K562 (cell line): ENCODE measurements around the gene CENPP. TPM values are rescaled to one million over a fixed set of nuclear protein-coding genes. Genes with fewer than 3 reads are reported as not detected.

Experiments used
- ATAC-seq: fragments of 200-7000 bp; cut with Tn5 transposase; 3 replicates; pipeline ENCODE4 v1.9.1; 2020; ENCODE audit warnings: moderate library complexity
- BruUV-seq: library from RNA; stranded (reverse); fragments of 400-500 nt; replicated peaks from 2 replicates; lab custom pipeline; 2021; lab: Mats Ljungman, UMichigan
- CTCF ChIA-PET: fragments of 300-600 bp; formaldehyde crosslinking; extraction: SDS; loops from one replicate; lab custom pipeline; 2021; ENCODE audit warnings: low intra/inter-chr PET ratio; lab: Yijun Ruan, JAX
- POLR2A ChIA-PET: fragments of 300-600, 350-650 bp; sonication (Branson Sonifier 250); formaldehyde crosslinking; extraction: SDS; loops from one replicate; lab custom pipeline; 2021; ENCODE audit warnings: antibody characterized with exemption, inconsistent platforms; lab: Yijun Ruan, JAX
- DNase-seq, 4 experiments: peaks; one replicate each; pipeline versions ENCODE4 v3.0.0 to v3.0.0-alpha.2; 2011 to 2018; ENCODE audit warnings: low spot score in 3 of 4, mixed read lengths in 3 of 4; ENCODE audit errors: extremely low read depth in 1 of 4
- FAIRE-seq: peaks from 2 replicates; lab custom pipeline; 2011; peaks lifted over from hg19 to GRCh38; lab: Jason Lieb, UNC
- H2AFZ ChIP-seq: 2 replicates; pipeline ENCODE4 v1.6.0; 2011; ENCODE audit warnings: low read depth, low read length, control low read depth, inconsistent platforms
- H3K27ac ChIP-seq: fragments of 200-600 bp; 3 replicates; pipeline ENCODE4 v1.8.0; 2011; ENCODE audit warnings: low read depth, mild to moderate bottlenecking, control low read depth, inconsistent platforms, low read length, moderate library complexity, mixed read lengths; ENCODE audit errors: extremely low read depth
- H3K27me3 ChIP-seq, 2 experiments: fragments of 300-600 bp in 1 of 2; 2 replicates in 1 of 2; 3 replicates in 1 of 2; pipeline versions ENCODE4 v1.6.0 to v1.8.0; 2011; ENCODE audit warnings: inconsistent platforms in 2 of 2, low read length in 2 of 2, mild to moderate bottlenecking in 1 of 2, mixed read lengths in 1 of 2, moderate library complexity in 1 of 2; ENCODE audit not compliant: control insufficient read depth in 2 of 2, insufficient read depth in 2 of 2
- H3K36me3 ChIP-seq: fragments of 300-600 bp; 3 replicates; pipeline ENCODE4 v1.8.0; 2011; ENCODE audit warnings: mild to moderate bottlenecking, low read length, inconsistent platforms; ENCODE audit not compliant: control insufficient read depth, insufficient read depth
- H3K4me1 ChIP-seq, 2 experiments: fragments of 200-600 bp in 1 of 2; replicated peaks in 1 of 2; 2 replicates in 1 of 2; 3 replicates in 1 of 2; pipeline versions ENCODE4 v1.5.1 to v1.8.0; 2011; ENCODE audit warnings: inconsistent platforms in 2 of 2, low read length in 2 of 2, mild to moderate bottlenecking in 1 of 2, mixed read lengths in 1 of 2, moderate library complexity in 1 of 2; ENCODE audit not compliant: control insufficient read depth in 2 of 2, insufficient read depth in 2 of 2
- H3K4me2 ChIP-seq: 2 replicates; pipeline ENCODE4 v1.6.1; 2011; ENCODE audit warnings: low read length, control low read depth, inconsistent platforms, mixed read lengths; ENCODE audit not compliant: insufficient read depth
- H3K4me3 ChIP-seq: fragments of 200-600 bp; sonication (generic), shearing (Covaris generic); 2 replicates; pipeline ENCODE4 v1.5.1; 2016; ENCODE audit warnings: control low read depth, inconsistent platforms
- H3K79me2 ChIP-seq: fragments of 200-600 bp; 3 replicates; pipeline ENCODE4 v1.8.0; 2011; ENCODE audit warnings: low read length, inconsistent platforms; ENCODE audit not compliant: control insufficient read depth, insufficient read depth
- H3K9ac ChIP-seq, 2 experiments: 2 replicates each; pipeline versions ENCODE4 v1.6.0 to v1.6.1; 2011; ENCODE audit warnings: low read depth in 2 of 2, low read length in 2 of 2, control low read depth in 1 of 2, inconsistent platforms in 1 of 2, mild to moderate bottlenecking in 1 of 2, mixed read lengths in 1 of 2; ENCODE audit not compliant: insufficient read depth in 1 of 2
- H3K9me1 ChIP-seq: one replicate; pipeline ENCODE4 v1.6.0; 2011; ENCODE audit warnings: inconsistent platforms, mild to moderate bottlenecking, low read length, moderate library complexity; ENCODE audit not compliant: control insufficient read depth, insufficient read depth
- H3K9me3 ChIP-seq: replicated peaks from 2 replicates; pipeline ENCODE4 v1.5.1; 2011; ENCODE audit warnings: low read depth, low read length, inconsistent platforms; ENCODE audit not compliant: control insufficient read depth, insufficient read depth
- H4K20me1 ChIP-seq: replicated peaks from 2 replicates; pipeline ENCODE4 v1.6.1; 2011; ENCODE audit warnings: low read length, inconsistent platforms, mixed read lengths; ENCODE audit not compliant: control insufficient read depth, insufficient read depth
- C11orf30 ChIP-seq: fragments of 450-650 bp; IDR thresholded peaks from 2 replicates; pipeline ENCODE4 v1.6.1; 2016; ENCODE audit warnings: low read depth, mild to moderate bottlenecking
- CHD2 ChIP-seq: IDR thresholded peaks from 2 replicates; pipeline ENCODE4 v1.6.1; 2011; ENCODE audit warnings: low read depth, low read length
- CTCF ChIP-seq, 3 experiments: IDR thresholded peaks in 2 of 3; conservative IDR thresholded peaks in 1 of 3; 2 replicates each; pipeline ENCODE4 v1.5.1; 2011 to 2012; ENCODE audit warnings: low read length in 3 of 3, mild to moderate bottlenecking in 3 of 3, control low read depth in 2 of 3, improper control_type of control experiment in 1 of 3, inconsistent platforms in 1 of 3, low read depth in 1 of 3, mixed read lengths in 1 of 3, moderate library complexity in 1 of 3; ENCODE audit not compliant: insufficient read depth in 2 of 3
- L3MBTL2 ChIP-seq: fragments of 450-650 bp; IDR thresholded peaks from 2 replicates; pipeline ENCODE4 v1.6.1; 2016; ENCODE audit warnings: mild to moderate bottlenecking, moderate library complexity
- MAFG ChIP-seq: fragments of 450-650 bp; conservative IDR thresholded peaks from 2 replicates; pipeline ENCODE4 v1.6.1; 2016; ENCODE audit warnings: missing genetic modification characterization, missing compliant biosample characterization
- NFYB ChIP-seq: IDR thresholded peaks from 2 replicates; pipeline ENCODE4 v1.6.1; 2011; ENCODE audit warnings: mild to moderate bottlenecking, moderate library complexity; ENCODE audit not compliant: insufficient read length; ENCODE audit errors: extremely low read depth
- NR1H2 ChIP-seq: sonication (generic); formaldehyde crosslinking; IDR thresholded peaks from 2 replicates; pipeline ENCODE4 v1.4.0; 2020; ENCODE audit warnings: mild to moderate bottlenecking, missing genetic modification reagents
- PHB ChIP-seq: fragments of 250-450 bp; sonication (Bioruptor Pico); IDR thresholded peaks from 2 replicates; pipeline ENCODE4 v1.5.0; 2021
- POLR3G ChIP-seq: IDR thresholded peaks from 2 replicates; pipeline ENCODE4 v1.6.1; 2011; ENCODE audit not compliant: insufficient read length, insufficient replicate concordance; ENCODE audit errors: extremely low read depth
- RBM15 ChIP-seq: fragments of 200-400 bp; formaldehyde crosslinking; IDR thresholded peaks from 2 replicates; pipeline ENCODE4 v1.6.1; 2018; ENCODE audit warnings: mild to moderate bottlenecking, low read length, moderate library complexity; ENCODE audit not compliant: insufficient read depth
- RBM17 ChIP-seq: fragments of 200-400 bp; formaldehyde crosslinking; IDR thresholded peaks from 2 replicates; pipeline ENCODE4 v1.6.1; 2017; ENCODE audit warnings: low read depth, mild to moderate bottlenecking, low read length, borderline replicate concordance
- SMARCE1 ChIP-seq: fragments of 450-650 bp; IDR thresholded peaks from 2 replicates; pipeline ENCODE4 v1.7.1; 2016; ENCODE audit warnings: mild to moderate bottlenecking
- SNIP1 ChIP-seq: fragments of 450-650 bp; IDR thresholded peaks from 2 replicates; pipeline ENCODE4 v1.7.1; 2017; ENCODE audit warnings: low read depth, mild to moderate bottlenecking
- SREBF2 ChIP-seq: sonication (generic); formaldehyde crosslinking; IDR thresholded peaks from 2 replicates; pipeline ENCODE4 v1.4.0; 2020; ENCODE audit warnings: mild to moderate bottlenecking, missing genetic modification reagents
- XRCC3 ChIP-seq: fragments of 450-650 bp; IDR thresholded peaks from 2 replicates; pipeline ENCODE4 v1.6.1; 2017; ENCODE audit warnings: mild to moderate bottlenecking, moderate library complexity
- YBX1 ChIP-seq: fragments of 450-650 bp; IDR thresholded peaks from 2 replicates; pipeline ENCODE4 v1.7.1; 2016; ENCODE audit warnings: mild to moderate bottlenecking
- ZFP91 ChIP-seq: sonication (generic); formaldehyde crosslinking; IDR thresholded peaks from 2 replicates; pipeline ENCODE4 v1.8.0; 2022; ENCODE audit warnings: mild to moderate bottlenecking, missing genetic modification reagents
- ZNF133 ChIP-seq: fragments of 250-450 bp; sonication (Bioruptor Pico); IDR thresholded peaks from 2 replicates; pipeline ENCODE4 v1.4.0; 2020; ENCODE audit warnings: mild to moderate bottlenecking
- ZNF134 ChIP-seq: fragments of 250-450 bp; sonication (Bioruptor Pico); conservative IDR thresholded peaks from 2 replicates; pipeline ENCODE4 v1.4.0; 2020
- ZNF507 ChIP-seq: conservative IDR thresholded peaks from 2 replicates; pipeline ENCODE4 v1.6.1; 2017; ENCODE audit warnings: missing genetic modification characterization, missing compliant biosample characterization
- ZZZ3 ChIP-seq: fragments of 450-650 bp; IDR thresholded peaks from 2 replicates; pipeline ENCODE4 v1.6.1; 2016; ENCODE audit warnings: antibody characterized with exemption, mild to moderate bottlenecking, moderate library complexity
- WGBS: fragments of 100-300 bp; shearing (Covaris generic); methylation state at CpG from one replicate; pipeline ENCODE4 v1.1.6; 2016; ENCODE audit warnings: low coverage, mixed read lengths; ENCODE audit not compliant: insufficient coverage; ENCODE audit errors: missing lambda C conversion rate; 5-methylcytosine and 5-hydroxymethylcytosine counted together
- in situ Hi-C: fragments of 300-500 bp; cut with MboI; formaldehyde crosslinking; loops from 4 replicates; pipeline ENCODE4 v1.15.0; 2018; ENCODE audit warnings: inconsistent platforms, mixed read lengths
- intact Hi-C: fragments of 100-400 bp; cut with micrococcal nuclease; formaldehyde crosslinking; loops from 2 replicates; pipeline ENCODE4 v1.14.2; 2022
- polyA plus RNA-seq, 8 experiments: library from polyadenylated mRNA; depleted of rRNA in 4 of 8; stranded (reverse) in 5 of 8; unstranded in 3 of 8; fragments of >200 nt; fragmentation: Nextera tagmentation in 2 of 8; fragmentation: Illumina TruSeq in 1 of 8; extraction: Ambion mirVana in 2 of 8; extraction: Trizol in 1 of 8; gene quantifications; 2 replicates each; pipeline versions ENCODE4 v1.2.1 to v1.2.3, GENCODE V29; 2011 to 2014; ENCODE audit warnings: inconsistent platforms in 1 of 8, missing spikeins in 1 of 8
- total RNA-seq, 7 experiments: library from RNA; depleted of rRNA in 6 of 7; stranded (reverse); fragments of >200 nt in 6 of 7; fragmentation: Illumina TruSeq in 2 of 7; extraction: Trizol in 2 of 7; gene quantifications; 2 replicates each; pipeline versions ENCODE4 v1.2.1 to v1.2.3, GENCODE V29; 2011 to 2021; ENCODE audit warnings: low replicate concordance in 1 of 7

Gene CENPP
- total and polyA plus RNA-seq, 9 of the 15 experiments (the other 6 are each of a cell fraction or from before 2014, with no cell fraction given): 8.0 to 28.5 (median 17.9) TPM

- intact Hi-C loops (no loop called here), in situ Hi-C loops (no loop called here)
- DNase-seq (peak in 2 of 4 experiments; percentile 26 to 36), ATAC-seq (peak; percentile 87), FAIRE-seq (no peak)
- no peaks in the 10 kb centered on the region for H3K79me2 ChIP-seq
- peak overlapping the region; percentile 5; the same call in 1 of the 2 replicates for H2AFZ ChIP-seq
- H3K27me3 ChIP-seq: no peaks in the 10 kb centered on the region
- H3K9ac ChIP-seq: no peak overlapping the region
- H3K4me2 ChIP-seq: no peak overlapping the region
- peaks cover 0 to 2% of the 10 kb centered on the region in 2 experiments; a peak in 3 of 5 replicates for H3K4me1 ChIP-seq
- ChIA-PET POLR2A (interaction anchor here (1.1 to 1.8 kb wide), 2 partner anchors 9 to 13 kb away, joined by 3 to 9 read pairs; no protein-coding TSS in a partner anchor), CTCF (no interaction called here)
- H3K27ac ChIP-seq: no peak overlapping the region
- H3K9me1 ChIP-seq: no peaks in the 10 kb centered on the region
- H3K36me3 ChIP-seq: no peaks in the 10 kb centered on the region
- BruUV-seq: no TSS peak
- H3K4me3 ChIP-seq: no peak overlapping the region
- no peaks in the 10 kb centered on the region for H3K9me3 ChIP-seq
- no peaks in the 10 kb centered on the region for H4K20me1 ChIP-seq
- WGBS: 25% methylated on average over 3 of the region's 3 CpGs
- TF ChIP-seq POLR3G (no peak), PHB (CRISPR knock-in tag) (no peak), RBM17 (no peak), ZFP91 (CRISPR knock-in tag) (no peak), ZNF507 (no peak), SNIP1 (no peak), MAFG (tag) (peak; percentile 38; the same call in 1 of the 2 replicates), L3MBTL2 (no peak), NFYB (no peak), YBX1 (no peak), C11orf30 (peak; percentile 57), CTCF (IDR thresholded peaks at IDR 0.05 in 2 of 3, conservative IDR thresholded peaks at IDR 0.05 in 1 of 3; ENCODE audit: insufficient read depth in 2 of 3, low read depth in 1 of 3, low read length in 3 of 3) (no peak), ZNF134 (CRISPR knock-in tag) (no peak), SREBF2 (CRISPR knock-in tag) (no peak), CHD2 (no peak), NR1H2 (CRISPR knock-in tag) (no peak), ZZZ3 (no peak), RBM15 (no peak), ZNF133 (CRISPR knock-in tag) (no peak), XRCC3 (no peak), SMARCE1 (no peak)
Measured at GRCh38 chr9:92486371-92486770, 160.6 kb downstream of the CENPP start.
